GM12878 (cell line): ENCODE data around the gene CAMK2N2. TPM values are rescaled to one million over a fixed set of nuclear protein-coding genes. Genes with fewer than 3 reads are reported as not detected.

ENCODE experiments used
- ATAC-seq: fragments of 200-7000 bp; cut with Tn5 transposase; 3 replicates; pipeline ENCODE4 v1.9.1; 2020; ENCODE audit warnings: mild to moderate bottlenecking, moderate library complexity
- BruUV-seq: library from RNA; stranded (reverse); fragments of 400-500 nt; replicated peaks from 2 replicates; lab custom pipeline; 2021; lab: Mats Ljungman, UMichigan
- CTCF ChIA-PET: fragments of 300-600 bp; sonication (Branson Sonifier 250); formaldehyde crosslinking; extraction: SDS; loops from one replicate; lab custom pipeline; 2021; ENCODE audit warnings: inconsistent platforms; lab: Yijun Ruan, JAX
- POLR2A ChIA-PET: fragments of 350-600 bp; formaldehyde crosslinking; extraction: SDS; loops from one replicate; lab custom pipeline; 2021; ENCODE audit warnings: inconsistent platforms; lab: Charles Lee
- RAD21 ChIA-PET: fragments of 300-600 bp; sonication (Branson Sonifier 250); formaldehyde crosslinking; loops from one replicate; lab custom pipeline; 2023; ENCODE audit warnings: antibody characterized with exemption; ENCODE audit not compliant: unreplicated experiment; lab: Charles Lee
- SMC1A ChIA-PET: fragments of 300-600 bp; sonication (Branson Sonifier 250); formaldehyde crosslinking; loops from one replicate; lab custom pipeline; 2023; ENCODE audit not compliant: unreplicated experiment, uncharacterized antibody; lab: Charles Lee
- DNase-seq: peaks from one replicate; pipeline ENCODE4 v3.0.0-alpha.2; 2011; ENCODE audit warnings: low read depth, low spot score
- FAIRE-seq: peaks from 3 replicates; lab custom pipeline; 2011; peaks lifted over from hg19 to GRCh38; lab: Jason Lieb, UNC
- H2AFZ ChIP-seq: 2 replicates; pipeline ENCODE4 v1.6.0; 2011; ENCODE audit warnings: low read depth, low read length, control low read depth; ENCODE audit not compliant: control insufficient read depth
- H3K27ac ChIP-seq: 2 replicates; pipeline ENCODE4 v1.5.1; 2011; ENCODE audit warnings: control low read depth; ENCODE audit not compliant: control insufficient read depth, insufficient read depth
- H3K27me3 ChIP-seq, 2 experiments: replicated peaks in 1 of 2; 2 replicates each; pipeline versions ENCODE4 v1.6.0 to v1.6.1; 2011; ENCODE audit warnings: low read length in 1 of 2; ENCODE audit not compliant: control insufficient read depth in 2 of 2, insufficient read depth in 2 of 2
- H3K36me3 ChIP-seq, 2 experiments: 2 replicates each; pipeline ENCODE4 v1.5.1; 2011; ENCODE audit warnings: low read length in 1 of 2; ENCODE audit not compliant: control insufficient read depth in 2 of 2, insufficient read depth in 2 of 2
- H3K4me1 ChIP-seq: 2 replicates; pipeline ENCODE4 v1.6.1; 2011; ENCODE audit warnings: mild to moderate bottlenecking, low read length, moderate library complexity, mixed read lengths; ENCODE audit not compliant: control insufficient read depth, insufficient read depth
- H3K4me2 ChIP-seq: 2 replicates; pipeline ENCODE4 v1.6.0; 2011; ENCODE audit warnings: control low read depth; ENCODE audit not compliant: control insufficient read depth, insufficient read depth
- H3K4me3 ChIP-seq: fragments of 200-600 bp; sonication (generic); 2 replicates; pipeline ENCODE4 v1.5.1; 2016
- H3K79me2 ChIP-seq: 2 replicates; pipeline ENCODE4 v1.6.0; 2011; ENCODE audit warnings: low read length; ENCODE audit not compliant: control insufficient read depth, insufficient read depth
- H3K9ac ChIP-seq: 2 replicates; pipeline ENCODE4 v1.8.0; 2011; ENCODE audit warnings: low read length, control low read depth, mixed read lengths; ENCODE audit not compliant: control insufficient read depth, insufficient read depth
- H3K9me3 ChIP-seq: replicated peaks from 3 replicates; pipeline ENCODE4 v1.5.1; 2011; ENCODE audit warnings: mild to moderate bottlenecking, low read length; ENCODE audit not compliant: control insufficient read depth, insufficient read depth
- H4K20me1 ChIP-seq: 2 replicates; pipeline ENCODE4 v1.6.0; 2011; ENCODE audit not compliant: control insufficient read depth, insufficient read depth
- BCLAF1 ChIP-seq: fragments of 450-650 bp; IDR thresholded peaks from 2 replicates; pipeline ENCODE4 v1.6.1; 2017; ENCODE audit warnings: antibody characterized with exemption, mild to moderate bottlenecking, moderate library complexity
- CTCF ChIP-seq, 3 experiments: IDR thresholded peaks in 2 of 3; conservative IDR thresholded peaks in 1 of 3; 2 replicates each; pipeline ENCODE4 v1.5.1; 2011; ENCODE audit warnings: low read depth in 3 of 3, low read length in 3 of 3, mild to moderate bottlenecking in 3 of 3, control low read depth in 2 of 3, moderate library complexity in 2 of 3, inconsistent platforms in 1 of 3, mixed read lengths in 1 of 3; ENCODE audit not compliant: control insufficient read depth in 2 of 3, insufficient read depth in 1 of 3; ENCODE audit errors: extremely low read depth in 1 of 3
- ETV6 ChIP-seq, 2 experiments: fragments of 450-650 bp in 1 of 2; IDR thresholded peaks in 1 of 2; conservative IDR thresholded peaks in 1 of 2; 2 replicates each; pipeline ENCODE4 v1.6.1; 2014; ENCODE audit warnings: antibody characterized with exemption in 1 of 2, borderline replicate concordance in 1 of 2, low read depth in 1 of 2, mild to moderate bottlenecking in 1 of 2, moderate library complexity in 1 of 2
- RAD21 ChIP-seq: IDR thresholded peaks from 2 replicates; pipeline ENCODE4 v1.6.1; 2011; ENCODE audit warnings: mild to moderate bottlenecking, low read depth, low read length, moderate library complexity; ENCODE audit not compliant: insufficient read depth
- TCF3 ChIP-seq: IDR thresholded peaks from 2 replicates; pipeline ENCODE4 v1.6.1; 2012; ENCODE audit warnings: low read depth, mild to moderate bottlenecking, low read length, borderline replicate concordance; ENCODE audit not compliant: insufficient read depth
- ZBTB4 ChIP-seq: fragments of 450-650 bp; formaldehyde crosslinking; IDR thresholded peaks from 2 replicates; pipeline ENCODE4 v1.4.0; 2022; ENCODE audit warnings: mild to moderate bottlenecking, moderate library complexity
- WGBS: methylation state at CpG from one replicate; pipeline ENCODE4 v1.1.6; 2016; ENCODE audit warnings: low lambda C conversion rate; ENCODE audit not compliant: insufficient replicate concordance, insufficient coverage; ENCODE audit errors: missing lambda C conversion rate; 5-methylcytosine and 5-hydroxymethylcytosine counted together
- in situ Hi-C: fragments of 300-500 bp; cut with MboI; formaldehyde crosslinking; loops from 9 replicates; pipeline ENCODE4 v1.14.3; 2018; ENCODE audit warnings: mixed read lengths
- intact Hi-C: fragments of 100-400 bp; cut with micrococcal nuclease; formaldehyde crosslinking; loops from one replicate; pipeline ENCODE4 v1.14.2; 2022; ENCODE audit not compliant: unreplicated experiment
- polyA plus RNA-seq, 11 experiments: library from polyadenylated mRNA; depleted of rRNA in 4 of 11; unstranded in 6 of 11; stranded (reverse) in 5 of 11; fragments of >200 nt; fragmentation: Nextera tagmentation in 4 of 11; fragmentation: Illumina TruSeq in 1 of 11; extraction: Ambion mirVana in 4 of 11; extraction: Trizol in 1 of 11; gene quantifications; 1 replicate in 1 of 11; 2 replicates in 10 of 11; pipeline versions ENCODE4 v1.2.1 to v1.2.3, GENCODE V29; 2011 to 2016; ENCODE audit warnings: inconsistent platforms in 2 of 11, missing spikeins in 2 of 11, low read depth in 1 of 11
- total RNA-seq, 4 experiments: library from RNA; depleted of rRNA in 3 of 4; stranded (reverse); fragments of >200 nt in 3 of 4; fragmentation: Illumina TruSeq in 1 of 4; extraction: Trizol in 1 of 4; gene quantifications; 2 replicates each; pipeline versions ENCODE4 v1.2.1 to v1.2.3, GENCODE V29; 2013 to 2021

The CAMK2N2 gene
- total and polyA plus RNA-seq, 10 of the 15 experiments (the other 5 are each of a cell fraction or from before 2014, with no cell fraction given): 0.06 to 1.4 (median 0.45) TPM; not detected in 1

- TF ChIP-seq TCF3 (no peak), ZBTB4 (CRISPR knock-in tag) (no peak), BCLAF1 (no peak)
These were observed 45.1 kb upstream of the CAMK2N2 start (continued) for GRCh38 chr3:184306341-184306972.

- no TSS peak for BruUV-seq
- intact Hi-C loops: no loop called here
- Histone ChIP-seq H4K20me1 (no peaks in the 10 kb centered on the region), H3K36me3 (peaks cover 30 to 32% of the 10 kb centered on the region in 2 experiments), H3K4me1 (no peaks in the 10 kb centered on the region), H3K4me2 (no peak overlapping the region), H3K9ac (no peak overlapping the region), H3K79me2 (peaks cover 5% of the 10 kb centered on the region), H3K27me3 (no peaks in the 10 kb centered on the region), H3K9me3 (no peaks in the 10 kb centered on the region), H3K4me3 (no peak overlapping the region), H2AFZ (no peak overlapping the region), H3K27ac (no peak overlapping the region)
- ChIA-PET SMC1A (no interaction called here), RAD21 (no interaction called here), POLR2A (no interaction called here), CTCF (interaction anchor here (0.7 to 1.2 kb wide), 3 partner anchors 13 to 208 kb away, joined by 3 to 4 read pairs (median 4); no protein-coding TSS in a partner anchor)
- WGBS: 100% methylated on average over 1 of the region's 1 CpG
- ATAC-seq: peak; percentile 85
- TF ChIP-seq ETV6 (conservative IDR thresholded peaks at IDR 0.05 in 1 of 2, IDR thresholded peaks at IDR 0.05 in 1 of 2; ENCODE audit: borderline replicate concordance in 1 of 2, low read depth in 1 of 2) (no peak), CTCF (IDR thresholded peaks at IDR 0.05 in 2 of 3, conservative IDR thresholded peaks at IDR 0.05 in 1 of 3; ENCODE audit: control insufficient read depth in 2 of 3, extremely low read depth in 1 of 3, insufficient read depth in 1 of 3, low read depth in 3 of 3, low read length in 3 of 3) (peak; percentile 22 to 40 (median 23); a peak in 4 of 6 replicates), RAD21 (0 out of 2 replicates have a peak, but pooled peaks have one; percentile 10)
- no peak for DNase-seq
- in situ Hi-C loops: no loop called here
- FAIRE-seq: peak; percentile 31
These were observed 44.2 kb upstream of the CAMK2N2 start for GRCh38 chr3:184305577-184305976.
